ENCODE measurements around the gene LEFTY2. TPM values are rescaled to one million over a fixed set of nuclear protein-coding genes. Genes with fewer than 3 reads are reported as not detected.

Gene LEFTY2
- total and polyA plus RNA-seq, 10 of the 15 experiments (the other 5 are each of a cell fraction or from before 2014, with no cell fraction given): not detected

DNA sequence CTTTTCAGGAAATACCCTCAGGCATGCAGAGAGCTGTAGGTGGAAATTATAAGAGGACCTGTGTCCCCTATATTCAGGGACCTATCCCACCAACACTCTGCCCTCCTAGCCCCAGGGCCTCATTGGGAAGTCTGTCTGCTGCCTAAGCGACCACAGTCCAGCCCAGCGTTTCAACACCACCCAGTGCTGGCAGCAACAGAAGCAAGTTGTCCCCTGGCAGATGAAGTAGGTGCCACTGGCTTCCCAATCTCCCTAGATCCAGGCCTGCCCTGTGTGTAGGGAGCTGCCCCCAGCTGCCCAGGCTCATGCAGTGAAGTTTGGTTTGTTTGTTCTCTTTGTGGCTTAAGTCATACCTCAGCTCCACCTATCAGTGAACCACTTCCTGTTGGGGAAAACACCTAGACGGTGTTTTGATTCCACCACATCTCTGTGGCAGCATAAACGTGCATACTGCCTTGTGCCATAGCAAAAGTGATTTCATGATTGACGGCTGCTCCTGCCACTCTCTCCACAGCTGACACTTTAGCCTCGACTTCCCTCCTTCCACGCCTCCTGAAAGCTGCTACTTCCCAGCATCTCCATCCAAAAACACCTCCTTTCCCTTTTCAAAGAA is 44.0 kb downstream of the LEFTY2 start (continued):
- TF ChIP-seq, protein P1, sequence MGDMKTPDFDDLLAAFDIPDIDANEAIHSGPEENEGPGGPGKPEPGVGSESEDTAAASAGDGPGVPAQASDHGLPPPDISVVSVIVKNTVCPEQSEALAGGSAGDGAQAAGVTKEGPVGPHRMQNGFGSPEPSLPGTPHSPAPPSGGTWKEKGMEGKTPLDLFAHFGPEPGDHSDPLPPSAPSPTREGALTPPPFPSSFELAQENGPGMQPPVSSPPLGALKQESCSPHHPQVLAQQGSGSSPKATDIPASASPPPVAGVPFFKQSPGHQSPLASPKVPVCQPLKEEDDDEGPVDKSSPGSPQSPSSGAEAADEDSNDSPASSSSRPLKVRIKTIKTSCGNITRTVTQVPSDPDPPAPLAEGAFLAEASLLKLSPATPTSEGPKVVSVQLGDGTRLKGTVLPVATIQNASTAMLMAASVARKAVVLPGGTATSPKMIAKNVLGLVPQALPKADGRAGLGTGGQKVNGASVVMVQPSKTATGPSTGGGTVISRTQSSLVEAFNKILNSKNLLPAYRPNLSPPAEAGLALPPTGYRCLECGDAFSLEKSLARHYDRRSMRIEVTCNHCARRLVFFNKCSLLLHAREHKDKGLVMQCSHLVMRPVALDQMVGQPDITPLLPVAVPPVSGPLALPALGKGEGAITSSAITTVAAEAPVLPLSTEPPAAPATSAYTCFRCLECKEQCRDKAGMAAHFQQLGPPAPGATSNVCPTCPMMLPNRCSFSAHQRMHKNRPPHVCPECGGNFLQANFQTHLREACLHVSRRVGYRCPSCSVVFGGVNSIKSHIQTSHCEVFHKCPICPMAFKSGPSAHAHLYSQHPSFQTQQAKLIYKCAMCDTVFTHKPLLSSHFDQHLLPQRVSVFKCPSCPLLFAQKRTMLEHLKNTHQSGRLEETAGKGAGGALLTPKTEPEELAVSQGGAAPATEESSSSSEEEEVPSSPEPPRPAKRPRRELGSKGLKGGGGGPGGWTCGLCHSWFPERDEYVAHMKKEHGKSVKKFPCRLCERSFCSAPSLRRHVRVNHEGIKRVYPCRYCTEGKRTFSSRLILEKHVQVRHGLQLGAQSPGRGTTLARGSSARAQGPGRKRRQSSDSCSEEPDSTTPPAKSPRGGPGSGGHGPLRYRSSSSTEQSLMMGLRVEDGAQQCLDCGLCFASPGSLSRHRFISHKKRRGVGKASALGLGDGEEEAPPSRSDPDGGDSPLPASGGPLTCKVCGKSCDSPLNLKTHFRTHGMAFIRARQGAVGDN (IDR thresholded peaks at IDR 0.05): peak; percentile 99
- TF ChIP-seq RAD21 (IDR thresholded peaks at IDR 0.05; ENCODE audit: insufficient read depth, low read depth, low read length): no peak
- peak; percentile 92 for TF ChIP-seq ZNF24 (IDR thresholded peaks at IDR 0.05)
- TF ChIP-seq BHLHE40 (IDR thresholded peaks at IDR 0.05; ENCODE audit: borderline replicate concordance in 1 of 2, low read depth in 2 of 2, low read length in 1 of 2): peak; percentile 96 to 98
- TF ChIP-seq, protein P2, sequence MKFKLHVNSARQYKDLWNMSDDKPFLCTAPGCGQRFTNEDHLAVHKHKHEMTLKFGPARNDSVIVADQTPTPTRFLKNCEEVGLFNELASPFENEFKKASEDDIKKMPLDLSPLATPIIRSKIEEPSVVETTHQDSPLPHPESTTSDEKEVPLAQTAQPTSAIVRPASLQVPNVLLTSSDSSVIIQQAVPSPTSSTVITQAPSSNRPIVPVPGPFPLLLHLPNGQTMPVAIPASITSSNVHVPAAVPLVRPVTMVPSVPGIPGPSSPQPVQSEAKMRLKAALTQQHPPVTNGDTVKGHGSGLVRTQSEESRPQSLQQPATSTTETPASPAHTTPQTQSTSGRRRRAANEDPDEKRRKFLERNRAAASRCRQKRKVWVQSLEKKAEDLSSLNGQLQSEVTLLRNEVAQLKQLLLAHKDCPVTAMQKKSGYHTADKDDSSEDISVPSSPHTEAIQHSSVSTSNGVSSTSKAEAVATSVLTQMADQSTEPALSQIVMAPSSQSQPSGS (IDR thresholded peaks at IDR 0.05; ENCODE audit: low read length): 0 out of 2 replicates have a peak, but pooled peaks have one; percentile 49
- TF ChIP-seq, protein P3, sequence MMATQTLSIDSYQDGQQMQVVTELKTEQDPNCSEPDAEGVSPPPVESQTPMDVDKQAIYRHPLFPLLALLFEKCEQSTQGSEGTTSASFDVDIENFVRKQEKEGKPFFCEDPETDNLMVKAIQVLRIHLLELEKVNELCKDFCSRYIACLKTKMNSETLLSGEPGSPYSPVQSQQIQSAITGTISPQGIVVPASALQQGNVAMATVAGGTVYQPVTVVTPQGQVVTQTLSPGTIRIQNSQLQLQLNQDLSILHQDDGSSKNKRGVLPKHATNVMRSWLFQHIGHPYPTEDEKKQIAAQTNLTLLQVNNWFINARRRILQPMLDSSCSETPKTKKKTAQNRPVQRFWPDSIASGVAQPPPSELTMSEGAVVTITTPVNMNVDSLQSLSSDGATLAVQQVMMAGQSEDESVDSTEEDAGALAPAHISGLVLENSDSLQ (IDR thresholded peaks at IDR 0.05): peak; percentile 98
- peak; percentile 52; the same call in 1 of the 2 replicates for TF ChIP-seq GABPA (IDR thresholded peaks at IDR 0.05; ENCODE audit: low read depth)
- TF ChIP-seq, protein P4, sequence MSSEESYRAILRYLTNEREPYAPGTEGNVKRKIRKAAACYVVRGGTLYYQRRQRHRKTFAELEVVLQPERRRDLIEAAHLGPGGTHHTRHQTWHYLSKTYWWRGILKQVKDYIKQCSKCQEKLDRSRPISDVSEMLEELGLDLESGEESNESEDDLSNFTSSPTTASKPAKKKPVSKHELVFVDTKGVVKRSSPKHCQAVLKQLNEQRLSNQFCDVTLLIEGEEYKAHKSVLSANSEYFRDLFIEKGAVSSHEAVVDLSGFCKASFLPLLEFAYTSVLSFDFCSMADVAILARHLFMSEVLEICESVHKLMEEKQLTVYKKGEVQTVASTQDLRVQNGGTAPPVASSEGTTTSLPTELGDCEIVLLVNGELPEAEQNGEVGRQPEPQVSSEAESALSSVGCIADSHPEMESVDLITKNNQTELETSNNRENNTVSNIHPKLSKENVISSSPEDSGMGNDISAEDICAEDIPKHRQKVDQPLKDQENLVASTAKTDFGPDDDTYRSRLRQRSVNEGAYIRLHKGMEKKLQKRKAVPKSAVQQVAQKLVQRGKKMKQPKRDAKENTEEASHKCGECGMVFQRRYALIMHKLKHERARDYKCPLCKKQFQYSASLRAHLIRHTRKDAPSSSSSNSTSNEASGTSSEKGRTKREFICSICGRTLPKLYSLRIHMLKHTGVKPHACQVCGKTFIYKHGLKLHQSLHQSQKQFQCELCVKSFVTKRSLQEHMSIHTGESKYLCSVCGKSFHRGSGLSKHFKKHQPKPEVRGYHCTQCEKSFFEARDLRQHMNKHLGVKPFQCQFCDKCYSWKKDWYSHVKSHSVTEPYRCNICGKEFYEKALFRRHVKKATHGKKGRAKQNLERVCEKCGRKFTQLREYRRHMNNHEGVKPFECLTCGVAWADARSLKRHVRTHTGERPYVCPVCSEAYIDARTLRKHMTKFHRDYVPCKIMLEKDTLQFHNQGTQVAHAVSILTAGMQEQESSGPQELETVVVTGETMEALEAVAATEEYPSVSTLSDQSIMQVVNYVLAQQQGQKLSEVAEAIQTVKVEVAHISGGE (CRISPR knock-in tag; IDR thresholded peaks at IDR 0.05): no peak
- peak; percentile 73; the same call in 1 of the 2 replicates for TF ChIP-seq TCF12 (IDR thresholded peaks at IDR 0.05; ENCODE audit: low read depth, low read length)
- TF ChIP-seq, protein P5, sequence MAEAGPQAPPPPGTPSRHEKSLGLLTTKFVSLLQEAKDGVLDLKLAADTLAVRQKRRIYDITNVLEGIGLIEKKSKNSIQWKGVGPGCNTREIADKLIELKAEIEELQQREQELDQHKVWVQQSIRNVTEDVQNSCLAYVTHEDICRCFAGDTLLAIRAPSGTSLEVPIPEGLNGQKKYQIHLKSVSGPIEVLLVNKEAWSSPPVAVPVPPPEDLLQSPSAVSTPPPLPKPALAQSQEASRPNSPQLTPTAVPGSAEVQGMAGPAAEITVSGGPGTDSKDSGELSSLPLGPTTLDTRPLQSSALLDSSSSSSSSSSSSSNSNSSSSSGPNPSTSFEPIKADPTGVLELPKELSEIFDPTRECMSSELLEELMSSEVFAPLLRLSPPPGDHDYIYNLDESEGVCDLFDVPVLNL (IDR thresholded peaks at IDR 0.05; ENCODE audit: low read depth, low read length): no peak
- TF ChIP-seq, protein P6, sequence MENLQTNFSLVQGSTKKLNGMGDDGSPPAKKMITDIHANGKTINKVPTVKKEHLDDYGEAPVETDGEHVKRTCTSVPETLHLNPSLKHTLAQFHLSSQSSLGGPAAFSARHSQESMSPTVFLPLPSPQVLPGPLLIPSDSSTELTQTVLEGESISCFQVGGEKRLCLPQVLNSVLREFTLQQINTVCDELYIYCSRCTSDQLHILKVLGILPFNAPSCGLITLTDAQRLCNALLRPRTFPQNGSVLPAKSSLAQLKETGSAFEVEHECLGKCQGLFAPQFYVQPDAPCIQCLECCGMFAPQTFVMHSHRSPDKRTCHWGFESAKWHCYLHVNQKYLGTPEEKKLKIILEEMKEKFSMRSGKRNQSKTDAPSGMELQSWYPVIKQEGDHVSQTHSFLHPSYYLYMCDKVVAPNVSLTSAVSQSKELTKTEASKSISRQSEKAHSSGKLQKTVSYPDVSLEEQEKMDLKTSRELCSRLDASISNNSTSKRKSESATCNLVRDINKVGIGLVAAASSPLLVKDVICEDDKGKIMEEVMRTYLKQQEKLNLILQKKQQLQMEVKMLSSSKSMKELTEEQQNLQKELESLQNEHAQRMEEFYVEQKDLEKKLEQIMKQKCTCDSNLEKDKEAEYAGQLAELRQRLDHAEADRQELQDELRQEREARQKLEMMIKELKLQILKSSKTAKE (IDR thresholded peaks at IDR 0.05; ENCODE audit: low read depth, poor library complexity, severe bottlenecking): peak; percentile 61
- TF ChIP-seq POU2F2 (IDR thresholded peaks at IDR 0.05; ENCODE audit: borderline replicate concordance, low read depth, low read length): peak; percentile 52; the same call in 1 of the 3 replicates
- 0 out of 2 replicates have a peak, but pooled peaks have one; percentile 11 for TF ChIP-seq TCF3 (IDR thresholded peaks at IDR 0.05; ENCODE audit: borderline replicate concordance, insufficient read depth, low read depth, low read length)
- TF ChIP-seq CBX5 (IDR thresholded peaks at IDR 0.05; ENCODE audit: low read depth): no peak
- TF ChIP-seq IKZF1 (conservative IDR thresholded peaks at IDR 0.05): peak; percentile 88
